ENCODE data around the gene NPAS2.

NPAS2 gene

DNA sequence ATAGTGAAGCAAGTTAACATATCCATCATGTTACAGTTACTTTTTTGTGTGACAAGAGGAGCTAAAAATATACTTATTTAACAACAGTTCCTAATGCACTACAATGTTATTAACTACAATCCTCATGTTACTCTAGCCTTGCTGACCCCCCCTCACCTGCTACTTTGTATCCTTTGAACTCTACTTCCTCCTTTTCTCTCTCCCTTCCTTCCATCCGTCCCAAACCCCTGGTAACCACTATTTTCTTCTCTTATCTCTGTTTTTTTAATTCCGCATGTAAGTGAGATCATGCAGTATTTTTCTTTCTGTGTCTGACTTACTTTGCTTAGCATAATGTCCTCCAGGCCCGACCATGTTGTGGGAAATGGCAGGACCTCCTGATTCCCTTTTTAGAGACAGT, 59.4 kb downstream of the NPAS2 start:
- DNase-seq (ENCODE audit: low read depth) = no peak
- H3K4me3 ChIP-seq (ENCODE audit: low read depth, low read length) = no peak overlapping the region
- no peak for TF ChIP-seq CTCF (IDR thresholded peaks at IDR 0.05; ENCODE audit: control insufficient read depth, extremely low read depth, insufficient read depth)

- no peak overlapping the region for H3K4me3 ChIP-seq (ENCODE audit: low read depth, low read length)
- DNase-seq (ENCODE audit: low read depth) = no peak
- no peak for TF ChIP-seq CTCF (IDR thresholded peaks at IDR 0.05; ENCODE audit: control insufficient read depth, extremely low read depth, insufficient read depth)
These were observed 60.1 kb downstream of the NPAS2 start for GRCh38 chr2:100880036-100880435.

DNA sequence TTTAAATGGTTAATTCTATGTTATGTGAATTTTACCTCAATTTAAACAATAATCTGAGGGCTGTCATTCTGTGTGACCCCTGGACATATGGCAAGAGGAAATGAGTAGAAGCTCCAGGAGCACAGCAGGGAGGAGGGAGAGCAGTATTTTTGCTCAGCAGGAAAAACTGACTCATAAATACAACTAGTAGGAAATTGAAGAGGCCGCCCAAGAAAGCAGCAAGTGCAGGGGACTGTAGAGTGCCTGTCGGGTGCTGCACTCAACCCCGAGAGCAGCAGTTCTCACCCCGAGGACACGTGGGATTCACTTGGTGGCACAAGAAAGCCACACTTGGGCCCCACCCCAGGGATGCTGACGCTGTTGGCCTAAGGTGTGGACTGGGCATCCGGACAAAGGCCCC, 60.8 kb downstream of the NPAS2 start:
- no peak for DNase-seq (ENCODE audit: low read depth)
- H3K4me3 ChIP-seq (ENCODE audit: low read depth, low read length) = no peak overlapping the region
- TF ChIP-seq CTCF (IDR thresholded peaks at IDR 0.05; ENCODE audit: control insufficient read depth, extremely low read depth, insufficient read depth) = no peak

- H3K4me3 ChIP-seq (ENCODE audit: low read depth, low read length) = no peak overlapping the region
- DNase-seq (ENCODE audit: low read depth) = no peak
- TF ChIP-seq CTCF (IDR thresholded peaks at IDR 0.05; ENCODE audit: control insufficient read depth, extremely low read depth, insufficient read depth) = no peak
These were observed 63.0 kb downstream of the NPAS2 start for GRCh38 chr2:100882645-100883613.

DNA sequence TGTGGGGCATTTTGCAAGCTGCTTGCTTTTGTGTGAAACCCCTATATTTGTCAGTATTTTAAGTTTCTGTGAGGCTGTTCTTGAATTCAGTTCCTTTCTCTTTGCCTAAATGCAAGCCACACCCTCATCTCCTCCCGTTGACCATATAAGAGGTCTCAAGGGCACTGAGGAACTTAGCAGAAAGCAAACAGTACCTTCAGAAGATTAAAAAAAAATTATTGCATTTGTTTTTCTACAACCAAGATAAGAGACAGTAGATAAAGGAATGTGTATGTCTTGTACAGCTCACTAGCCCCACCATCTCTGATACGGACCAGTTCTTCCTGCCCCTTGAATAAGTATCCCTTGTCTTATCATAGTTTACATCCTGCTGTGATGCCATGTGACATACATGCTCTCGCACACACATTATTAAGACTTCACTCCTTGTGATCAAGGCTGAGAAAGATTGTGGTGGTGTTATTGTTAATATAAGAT, 64.2 kb downstream of the NPAS2 start:
- TF ChIP-seq CTCF (IDR thresholded peaks at IDR 0.05; ENCODE audit: control insufficient read depth, extremely low read depth, insufficient read depth) = no peak
- DNase-seq (ENCODE audit: low read depth) = no peak
- no peak overlapping the region for H3K4me3 ChIP-seq (ENCODE audit: low read depth, low read length)

- no peak for TF ChIP-seq CTCF (IDR thresholded peaks at IDR 0.05; ENCODE audit: control insufficient read depth, extremely low read depth, insufficient read depth)
- no peak overlapping the region for H3K4me3 ChIP-seq (ENCODE audit: low read depth, low read length)
- DNase-seq (ENCODE audit: low read depth) = no peak
These were observed 66.1 kb downstream of the NPAS2 start for GRCh38 chr2:100886085-100886484.

Measured in LNCaP clone FGC (cell line).